Measurements from ENCODE around the gene PAX6.
"Not testable (repeated sequence)": the region's sequence is repeated elsewhere in the genome, so short reads cannot be mapped to it uniquely, and the experiment has no call there.

Gene PAX6

GRCh38 chr11:31763296-31763695, 47.8 kb downstream of the PAX6 start:
- no peak for DNase-seq

- DNase-seq = no peak
Measured at GRCh38 chr11:31761636-31762035, 49.5 kb downstream of the PAX6 start.

- no peak for DNase-seq
Measured at GRCh38 chr11:31757260-31757835, 53.8 kb downstream of the PAX6 start.

- DNase-seq = no peak
Measured at GRCh38 chr11:31747581-31747980, 63.5 kb downstream of the PAX6 start.

- not testable (repeated sequence) for DNase-seq
Measured at GRCh38 chr11:31740731-31741368, 70.3 kb downstream of the PAX6 start.

- DNase-seq = no peak
Measured at GRCh38 chr11:31740131-31740530, 71.0 kb downstream of the PAX6 start.

Measured in activated T-cell treated with anti-CD3 and anti-CD28 coated beads, Interleukin-2, amount 50 U/mL, for 1 hour (primary cell).